ENCODE results near the gene MRPL33.

The MRPL33 gene

GRCh38 chr2:27728081-27728858 is 43.2 kb upstream of the MRPL33 start:
- H3K4me3 ChIP-seq (replicated peaks; ENCODE audit: low read depth, low read length) = no peak overlapping the region
- no peak for DNase-seq (ENCODE audit: low read depth)
- no peak for TF ChIP-seq CTCF (IDR thresholded peaks at IDR 0.05; ENCODE audit: low read length, missing control alignments)

- no peak for TF ChIP-seq CTCF (IDR thresholded peaks at IDR 0.05; ENCODE audit: low read length, missing control alignments)
Observed at GRCh38 chr2:27729198-27729597, 42.3 kb upstream of the MRPL33 start.

GRCh38 chr2:27729614-27730013 is 41.9 kb upstream of the MRPL33 start:
- DNase-seq (ENCODE audit: low read depth) = no peak
- TF ChIP-seq CTCF (IDR thresholded peaks at IDR 0.05; ENCODE audit: low read length, missing control alignments) = no peak
- no peak overlapping the region for H3K4me3 ChIP-seq (replicated peaks; ENCODE audit: low read depth, low read length)

More at GRCh38 chr2:27729198-27729597, 42.3 kb upstream of the MRPL33 start:
- no peak overlapping the region for H3K4me3 ChIP-seq (replicated peaks; ENCODE audit: low read depth, low read length)
- no peak for DNase-seq (ENCODE audit: low read depth)

GRCh38 chr2:27730261-27730662 is 41.3 kb upstream of the MRPL33 start:
- no peak for DNase-seq (ENCODE audit: low read depth)

GRCh38 chr2:27730980-27731691 is 40.4 kb upstream of the MRPL33 start:
- no peak for DNase-seq (ENCODE audit: low read depth)
- no peak overlapping the region for H3K4me3 ChIP-seq (replicated peaks; ENCODE audit: low read depth, low read length)
- TF ChIP-seq CTCF (IDR thresholded peaks at IDR 0.05; ENCODE audit: low read length, missing control alignments) = no peak

More at GRCh38 chr2:27730261-27730662, 41.3 kb upstream of the MRPL33 start:
- no peak for TF ChIP-seq CTCF (IDR thresholded peaks at IDR 0.05; ENCODE audit: low read length, missing control alignments)
- no peak overlapping the region for H3K4me3 ChIP-seq (replicated peaks; ENCODE audit: low read depth, low read length)

- no peak for DNase-seq (ENCODE audit: low read depth)
- H3K4me3 ChIP-seq (replicated peaks; ENCODE audit: low read depth, low read length) = no peak overlapping the region
- TF ChIP-seq CTCF (IDR thresholded peaks at IDR 0.05; ENCODE audit: low read length, missing control alignments) = no peak
Observed at GRCh38 chr2:27734305-27734704, 37.2 kb upstream of the MRPL33 start.

Data from fibroblast of pulmonary artery (primary cell).